HEK293T (cell line): Measurements from ENCODE around the gene FEM1C.

Experiments
- ARNT ChIP-seq: fragments of 450-650 bp; IDR thresholded peaks from 2 replicates; pipeline ENCODE4 v1.6.1; 2017; ENCODE audit warnings: mild to moderate bottlenecking
- BHLHE40 ChIP-seq: fragments of 450-650 bp; IDR thresholded peaks from 2 replicates; pipeline ENCODE4 v1.6.1; 2016; ENCODE audit warnings: mild to moderate bottlenecking, moderate library complexity, borderline replicate concordance
- CTBP1 ChIP-seq: fragments of 450-650 bp; IDR thresholded peaks from 2 replicates; pipeline ENCODE4 v1.6.1; 2016; ENCODE audit warnings: borderline replicate concordance
- ELF4 ChIP-seq: fragments of 450-650 bp; IDR thresholded peaks from 2 replicates; pipeline ENCODE4 v1.6.1; 2017; ENCODE audit warnings: antibody characterized with exemption
- FOXA1 ChIP-seq: fragments of 450-650 bp; IDR thresholded peaks from 2 replicates; pipeline ENCODE4 v1.6.1; 2016; ENCODE audit warnings: mild to moderate bottlenecking
- FOXK2 ChIP-seq: fragments of 450-650 bp; IDR thresholded peaks from 2 replicates; pipeline ENCODE4 v1.6.1; 2016; ENCODE audit warnings: mild to moderate bottlenecking
- FOXM1 ChIP-seq: fragments of 450-650 bp; IDR thresholded peaks from 2 replicates; pipeline ENCODE4 v1.6.1; 2017; ENCODE audit warnings: mild to moderate bottlenecking, borderline replicate concordance
- PKNOX1 ChIP-seq: fragments of 450-650 bp; IDR thresholded peaks from 2 replicates; pipeline ENCODE4 v1.6.1; 2016
- SP1 ChIP-seq: fragments of 450-650 bp; IDR thresholded peaks from 2 replicates; pipeline ENCODE4 v1.6.1; 2017
- TARDBP ChIP-seq: fragments of 450-650 bp; IDR thresholded peaks from 2 replicates; pipeline ENCODE4 v1.6.1; 2016
- ZNF384 ChIP-seq: fragments of 450-650 bp; IDR thresholded peaks from 2 replicates; pipeline ENCODE4 v1.6.1; 2016

GRCh38 chr5:115531380-115531779, 13.2 kb downstream of the FEM1C start:
- TF ChIP-seq BHLHE40 (no peak), FOXK2 (no peak), ARNT (no peak), FOXM1 (no peak), CTBP1 (no peak), ZNF384 (no peak), ELF4 (no peak), TARDBP (no peak), SP1 (no peak), PKNOX1 (no peak), FOXA1 (no peak)
